Neutrophil (primary cell): ENCODE data around the gene KLHL2.

Experiments
- H3K27ac ChIP-seq: fragments of 200-600 bp; sonication (generic); 2 replicates; pipeline ENCODE4 v1.5.1; 2016; ENCODE audit warnings: mild to moderate bottlenecking, moderate library complexity
- H3K27me3 ChIP-seq: fragments of 200-600 bp; sonication (generic); 2 replicates; pipeline ENCODE4 v1.6.0; 2016; ENCODE audit warnings: mild to moderate bottlenecking
- H3K36me3 ChIP-seq: fragments of 200-600 bp; sonication (generic); 2 replicates; pipeline ENCODE4 v1.5.1; 2017
- H3K4me1 ChIP-seq, 2 experiments: fragments of 200-600 bp in 1 of 2; sonication (generic) in 1 of 2; 1 replicate in 1 of 2; 2 replicates in 1 of 2; pipeline versions ENCODE4 v1.5.1 to v1.6.1; 2013 to 2016; ENCODE audit warnings: low read depth in 1 of 2, low read length in 1 of 2, mild to moderate bottlenecking in 1 of 2, moderate library complexity in 1 of 2; ENCODE audit not compliant: control insufficient read depth in 1 of 2, insufficient read depth in 1 of 2
- H3K4me3 ChIP-seq, 2 experiments: fragments of 200-600 bp in 1 of 2; sonication (generic) in 1 of 2; 1 replicate in 1 of 2; 2 replicates in 1 of 2; pipeline ENCODE4 v1.5.1; 2013 to 2016; ENCODE audit warnings: low read depth in 1 of 2, low read length in 1 of 2, mild to moderate bottlenecking in 1 of 2, moderate library complexity in 1 of 2
- H3K9me3 ChIP-seq: fragments of 200-600 bp; sonication (generic); 2 replicates; pipeline ENCODE4 v1.5.1; 2016
- CTCF ChIP-seq: fragments of 200-600 bp; sonication (generic); IDR thresholded peaks from 2 replicates; pipeline ENCODE4 v1.5.1; 2016; ENCODE audit warnings: antibody characterized with exemption

Gene KLHL2

GRCh38 chr4:165345666-165346417, 138.5 kb downstream of the KLHL2 start:
- no peak overlapping the region for H3K4me3 ChIP-seq
- H3K4me1 ChIP-seq, result no peaks in the 10 kb centered on the region
- H3K36me3 ChIP-seq, result peaks cover 6% of the 10 kb centered on the region
- no peak overlapping the region for H3K27ac ChIP-seq
- no peaks in the 10 kb centered on the region for H3K9me3 ChIP-seq
- no peaks in the 10 kb centered on the region for H3K27me3 ChIP-seq
- TF ChIP-seq CTCF, result no peak

- Histone ChIP-seq H3K27ac (no peak overlapping the region), H3K4me1 (no peaks in the 10 kb centered on the region), H3K36me3 (no peaks in the 10 kb centered on the region), H3K4me3 (no peak overlapping the region), H3K27me3 (no peaks in the 10 kb centered on the region), H3K9me3 (no peaks in the 10 kb centered on the region)
- no peak for TF ChIP-seq CTCF
Observed at GRCh38 chr4:165347647-165348569, 140.5 kb downstream of the KLHL2 start.

GRCh38 chr4:165351359-165352130, 144.2 kb downstream of the KLHL2 start:
- no peak for TF ChIP-seq CTCF
- Histone ChIP-seq H3K27me3 (no peaks in the 10 kb centered on the region), H3K4me3 (no peak overlapping the region), H3K9me3 (no peaks in the 10 kb centered on the region), H3K36me3 (no peaks in the 10 kb centered on the region), H3K4me1 (no peaks in the 10 kb centered on the region), H3K27ac (no peak overlapping the region)

- Histone ChIP-seq H3K9me3 (no peaks in the 10 kb centered on the region), H3K4me1 (peaks cover 0 to 14% of the 10 kb centered on the region in 2 experiments), H3K27ac (no peak overlapping the region), H3K4me3 (no peak overlapping the region), H3K27me3 (peaks cover 17% of the 10 kb centered on the region), H3K36me3 (no peaks in the 10 kb centered on the region)
- TF ChIP-seq CTCF, result no peak
Observed at GRCh38 chr4:165355900-165356300, 148.5 kb downstream of the KLHL2 start.

GRCh38 chr4:165359506-165359905, 152.1 kb downstream of the KLHL2 start:
- Histone ChIP-seq H3K9me3 (no peaks in the 10 kb centered on the region), H3K4me3 (no peak overlapping the region), H3K27ac (no peak overlapping the region), H3K27me3 (peaks cover 17% of the 10 kb centered on the region), H3K36me3 (no peaks in the 10 kb centered on the region), H3K4me1 (peaks cover 0 to 14% of the 10 kb centered on the region in 2 experiments)
- no peak for TF ChIP-seq CTCF
